Keratinocyte (primary cell): ENCODE measurements around the gene SEBOX. TPM values are rescaled to one million over a fixed set of nuclear protein-coding genes. Genes with fewer than 3 reads are reported as not detected.

Experiments used
- DNase-seq: peaks from one replicate; pipeline ENCODE4 v3.0.0-alpha.2; 2011; ENCODE audit warnings: low read depth, missing footprints, low spot score
- FAIRE-seq: peaks from 2 replicates; lab custom pipeline; 2011; peaks lifted over from hg19 to GRCh38; lab: Jason Lieb, UNC
- H2AFZ ChIP-seq: 2 replicates; pipeline ENCODE4 v1.6.0; 2012; ENCODE audit warnings: low read length, control low read depth, inconsistent platforms; ENCODE audit not compliant: control insufficient read depth
- H3K27ac ChIP-seq: 2 replicates; pipeline ENCODE4 v1.5.1; 2011; ENCODE audit warnings: low read length; ENCODE audit not compliant: control insufficient read depth, insufficient read depth
- H3K27me3 ChIP-seq: 3 replicates; pipeline ENCODE4 v1.6.0; 2011; ENCODE audit warnings: low read length; ENCODE audit not compliant: control insufficient read depth, insufficient read depth; ENCODE audit errors: extremely low read depth
- H3K36me3 ChIP-seq, 2 experiments: 2 replicates in 1 of 2; 3 replicates in 1 of 2; pipeline ENCODE4 v1.5.1; 2011; ENCODE audit warnings: low read length in 2 of 2, mild to moderate bottlenecking in 1 of 2; ENCODE audit not compliant: control insufficient read depth in 2 of 2, insufficient read depth in 2 of 2; ENCODE audit errors: extremely low read depth in 1 of 2
- H3K4me1 ChIP-seq: 3 replicates; pipeline ENCODE4 v1.5.1; 2011; ENCODE audit warnings: low read length; ENCODE audit not compliant: control insufficient read depth, insufficient read depth; ENCODE audit errors: extremely low read depth
- H3K4me2 ChIP-seq: 3 replicates; pipeline ENCODE4 v1.6.0; 2011; ENCODE audit warnings: low read depth, low read length; ENCODE audit not compliant: control insufficient read depth, insufficient read depth; ENCODE audit errors: extremely low read depth
- H3K4me3 ChIP-seq, 3 experiments: fragments of 200-600 bp in 1 of 3; sonication (generic) in 1 of 3; 2 replicates in 2 of 3; 3 replicates in 1 of 3; pipeline ENCODE4 v1.5.1; 2011 to 2016; ENCODE audit warnings: low read length in 3 of 3, mild to moderate bottlenecking in 3 of 3, control low read depth in 2 of 3, inconsistent platforms in 1 of 3, low read depth in 1 of 3, mixed read lengths in 1 of 3, mixed run types in 1 of 3, moderate library complexity in 1 of 3; ENCODE audit not compliant: control insufficient read depth in 2 of 3, insufficient read depth in 2 of 3; ENCODE audit errors: extremely low read depth in 1 of 3
- H3K79me2 ChIP-seq: 2 replicates; pipeline ENCODE4 v1.6.0; 2012; ENCODE audit warnings: low read length; ENCODE audit not compliant: control insufficient read depth, insufficient read depth
- H3K9ac ChIP-seq: 3 replicates; pipeline ENCODE4 v1.6.0; 2011; ENCODE audit warnings: low read length; ENCODE audit not compliant: control insufficient read depth, insufficient read depth; ENCODE audit errors: extremely low read depth
- H3K9me1 ChIP-seq: 3 replicates; pipeline ENCODE4 v1.6.0; 2011; ENCODE audit warnings: low read length; ENCODE audit not compliant: control insufficient read depth, insufficient read depth; ENCODE audit errors: extremely low read depth
- H3K9me3 ChIP-seq: 2 replicates; pipeline ENCODE4 v1.5.1; 2012; ENCODE audit warnings: low read depth, low read length; ENCODE audit not compliant: control insufficient read depth
- H4K20me1 ChIP-seq: 3 replicates; pipeline ENCODE4 v1.6.0; 2011; ENCODE audit warnings: low read length; ENCODE audit not compliant: control insufficient read depth, insufficient read depth; ENCODE audit errors: extremely low read depth
- CTCF ChIP-seq, 3 experiments: IDR thresholded peaks in 1 of 3; conservative IDR thresholded peaks in 1 of 3; optimal IDR thresholded peaks in 1 of 3; 2 replicates in 2 of 3; 3 replicates in 1 of 3; pipeline versions ENCODE3 to v1.5.1; 2011; ENCODE audit warnings: low read length in 3 of 3, mild to moderate bottlenecking in 3 of 3, moderate library complexity in 2 of 3, control low read depth in 1 of 3, inconsistent platforms in 1 of 3; ENCODE audit not compliant: insufficient read depth in 2 of 3; ENCODE audit errors: extremely low read depth in 1 of 3
- EZH2 ChIP-seq: IDR thresholded peaks from one replicate; pipeline ENCODE4 v1.6.1; 2012; ENCODE audit warnings: inconsistent platforms, mild to moderate bottlenecking, low read length, moderate library complexity
- dilution Hi-C: fragments of 300-500 bp; cut with MboI; formaldehyde crosslinking; loops from one replicate; pipeline ENCODE4 v1.7.0; 2020; ENCODE audit warnings: low sequenced_read_pairs; ENCODE audit not compliant: extremely low pct_ligation_motif_present
- polyA plus RNA-seq, 5 experiments: library from polyadenylated mRNA; depleted of rRNA in 3 of 5; stranded (reverse) in 3 of 5; stranded (forward) in 1 of 5; unstranded in 1 of 5; fragments of >200 nt; gene quantifications; 1 replicate in 1 of 5; 2 replicates in 3 of 5; 3 replicates in 1 of 5; pipeline versions ENCODE4 v1.2.1 to v1.2.3, GENCODE V29; 2011 to 2012; ENCODE audit warnings: missing spikeins in 2 of 5, low read depth in 1 of 5, low replicate concordance in 1 of 5

Gene SEBOX
- polyA plus RNA-seq, 1 donor (not counting 4 experiments of a cell fraction or from before 2014, with no cell fraction given) = not detected

- Histone ChIP-seq H3K9me1 (peaks cover 2% of the 10 kb centered on the region), H3K36me3 (peaks cover 14% of the 10 kb centered on the region in 2 experiments), H3K4me2 (no peak overlapping the region), H3K79me2 (peaks cover 12% of the 10 kb centered on the region), H3K4me1 (peaks cover 14% of the 10 kb centered on the region), H3K4me3 (no peak overlapping the region), H3K27ac (no peak overlapping the region), H4K20me1 (no peaks in the 10 kb centered on the region), H3K9me3 (no peaks in the 10 kb centered on the region), H2AFZ (no peak overlapping the region), H3K9ac (no peak overlapping the region), H3K27me3 (no peaks in the 10 kb centered on the region)
- TF ChIP-seq CTCF (optimal IDR thresholded peaks at IDR 0.05 in 1 of 3, IDR thresholded peaks at IDR 0.05 in 1 of 3, conservative IDR thresholded peaks at IDR 0.05 in 1 of 3; ENCODE audit: extremely low read depth in 1 of 3, insufficient read depth in 2 of 3, low read length in 3 of 3) (no peak), EZH2 (no peak)
- FAIRE-seq (no peak), DNase-seq (no peak)
- dilution Hi-C loops = no loop called here
Measured at GRCh38 chr17:28328325-28328724, 36.7 kb downstream of the SEBOX start.

GRCh38 chr17:28327709-28328108 is 37.3 kb downstream of the SEBOX start:
- Histone ChIP-seq H3K4me2 (no peak overlapping the region), H3K36me3 (peaks cover 14% of the 10 kb centered on the region in 2 experiments), H2AFZ (no peak overlapping the region), H3K4me3 (no peak overlapping the region), H3K27ac (no peak overlapping the region), H3K9me1 (peaks cover 2% of the 10 kb centered on the region), H4K20me1 (no peaks in the 10 kb centered on the region), H3K4me1 (peaks cover 14% of the 10 kb centered on the region), H3K9ac (no peak overlapping the region), H3K27me3 (no peaks in the 10 kb centered on the region), H3K79me2 (peaks cover 13% of the 10 kb centered on the region), H3K9me3 (no peaks in the 10 kb centered on the region)
- FAIRE-seq (no peak), DNase-seq (no peak)
- dilution Hi-C loops = no loop called here
- TF ChIP-seq CTCF (optimal IDR thresholded peaks at IDR 0.05 in 1 of 3, IDR thresholded peaks at IDR 0.05 in 1 of 3, conservative IDR thresholded peaks at IDR 0.05 in 1 of 3; ENCODE audit: extremely low read depth in 1 of 3, insufficient read depth in 2 of 3, low read length in 3 of 3) = no peak
- TF ChIP-seq EZH2 = no peak
